PC-3 (cell line): Measurements from ENCODE around the gene LRRC45. TPM values are rescaled to one million over a fixed set of nuclear protein-coding genes. Genes with fewer than 3 reads are reported as not detected.

Source experiments
- ATAC-seq: fragments of 200-7000 bp; cut with Tn5 transposase; 2 replicates; pipeline ENCODE4 v1.9.1; 2020; ENCODE audit warnings: mild to moderate bottlenecking, moderate library complexity
- BruUV-seq: library from RNA; stranded (reverse); fragments of 400-500 nt; replicated peaks from 2 replicates; lab custom pipeline; 2021; lab: Mats Ljungman, UMichigan
- CTCF ChIA-PET: fragments of 300-600 bp; sonication (Branson Sonifier 250); formaldehyde crosslinking; loops from one replicate; lab custom pipeline; 2022; ENCODE audit warnings: antibody characterized with exemption; lab: Charles Lee
- POLR2A ChIA-PET: fragments of 300-600 bp; sonication (Branson Sonifier 250); formaldehyde crosslinking; loops from one replicate; lab custom pipeline; 2022; ENCODE audit warnings: antibody characterized with exemption; ENCODE audit not compliant: unreplicated experiment; lab: Charles Lee
- DNase-seq: peaks from one replicate; pipeline ENCODE4 v3.0.0-alpha.2; 2015
- H2AFZ ChIP-seq: fragments of 300-600 bp; sonication (generic); 2 replicates; pipeline ENCODE4 v1.6.0; 2016; ENCODE audit warnings: antibody characterized with exemption, low read length
- H3F3A ChIP-seq: fragments of 300-600 bp; sonication (generic); one replicate; pipeline ENCODE4 v1.6.0; 2017; ENCODE audit warnings: antibody characterized with exemption, low read length, control low read depth, mild to moderate bottlenecking; ENCODE audit not compliant: unreplicated experiment
- H3K27ac ChIP-seq: fragments of 300-600 bp; sonication (generic); 2 replicates; pipeline ENCODE4 v1.5.1; 2016; ENCODE audit warnings: mild to moderate bottlenecking, low read length
- H3K27me3 ChIP-seq: fragments of 300-600 bp; sonication (generic); 2 replicates; pipeline ENCODE4 v1.6.1; 2016; ENCODE audit warnings: low read length, mixed read lengths
- H3K36me3 ChIP-seq: fragments of 300-600 bp; sonication (generic); 2 replicates; pipeline ENCODE4 v1.6.1; 2016; ENCODE audit warnings: low read depth, mixed run types, low read length, mixed read lengths
- H3K4me1 ChIP-seq: fragments of 300-600 bp; sonication (generic); 2 replicates; pipeline ENCODE4 v1.5.1; 2016; ENCODE audit warnings: low read length; ENCODE audit not compliant: insufficient read depth
- H3K4me2 ChIP-seq: fragments of 300-600 bp; sonication (generic); 2 replicates; pipeline ENCODE4 v1.6.0; 2016; ENCODE audit warnings: low read length
- H3K4me3 ChIP-seq: fragments of 300-600 bp; sonication (generic); 2 replicates; pipeline ENCODE4 v1.5.1; 2016; ENCODE audit warnings: mild to moderate bottlenecking, low read length, mixed read lengths
- H3K79me2 ChIP-seq: fragments of 300-600 bp; sonication (generic); 2 replicates; pipeline ENCODE4 v1.6.1; 2017; ENCODE audit warnings: low read length, mixed read lengths
- H3K9ac ChIP-seq: fragments of 300-600 bp; sonication (generic); 2 replicates; pipeline ENCODE4 v1.6.0; 2016; ENCODE audit warnings: mild to moderate bottlenecking, low read length
- H3K9me2 ChIP-seq: fragments of 300-600 bp; sonication (generic); replicated peaks from 2 replicates; pipeline ENCODE4 v1.6.1; 2016; ENCODE audit warnings: mixed run types, low read length, mixed read lengths
- H3K9me3 ChIP-seq: fragments of 300-600 bp; sonication (generic); 2 replicates; pipeline ENCODE4 v1.6.1; 2016; ENCODE audit warnings: low read length, mixed read lengths
- H4K20me1 ChIP-seq: fragments of 300-600 bp; sonication (generic); 2 replicates; pipeline ENCODE4 v1.6.1; 2016; ENCODE audit warnings: low read length, mixed read lengths
- EZH2 ChIP-seq: fragments of 300-600 bp; sonication (generic); IDR thresholded peaks from one replicate; pipeline ENCODE4 v1.6.1; 2017; ENCODE audit warnings: antibody characterized with exemption, mild to moderate bottlenecking, low read length; ENCODE audit not compliant: unreplicated experiment
- EZH2phosphoT487 ChIP-seq: fragments of 300-600 bp; sonication (generic); IDR thresholded peaks from 2 replicates; pipeline ENCODE4 v1.6.1; 2018; ENCODE audit warnings: mild to moderate bottlenecking, antibody characterized with exemption, low read length, borderline replicate concordance
- intact Hi-C: fragments of 100-400 bp; cut with micrococcal nuclease; formaldehyde crosslinking; loops from 2 replicates; pipeline ENCODE4 v1.9.0; 2023
- total RNA-seq: library from RNA; depleted of rRNA; stranded (reverse); fragments of >200 nt; gene quantifications from 2 replicates; pipeline ENCODE4 v1.2.3, GENCODE V29; 2014
- TF ChIP-seq, protein P1 (sequence below): fragments of 300-600 bp; sonication (generic); conservative IDR thresholded peaks from 2 replicates; pipeline ENCODE4 v1.5.1; 2017; ENCODE audit warnings: antibody characterized with exemption, low read depth, mild to moderate bottlenecking, low read length

The LRRC45 gene
- total RNA-seq, 1 experiment from 2014 or later: 71.5 TPM

DNA sequence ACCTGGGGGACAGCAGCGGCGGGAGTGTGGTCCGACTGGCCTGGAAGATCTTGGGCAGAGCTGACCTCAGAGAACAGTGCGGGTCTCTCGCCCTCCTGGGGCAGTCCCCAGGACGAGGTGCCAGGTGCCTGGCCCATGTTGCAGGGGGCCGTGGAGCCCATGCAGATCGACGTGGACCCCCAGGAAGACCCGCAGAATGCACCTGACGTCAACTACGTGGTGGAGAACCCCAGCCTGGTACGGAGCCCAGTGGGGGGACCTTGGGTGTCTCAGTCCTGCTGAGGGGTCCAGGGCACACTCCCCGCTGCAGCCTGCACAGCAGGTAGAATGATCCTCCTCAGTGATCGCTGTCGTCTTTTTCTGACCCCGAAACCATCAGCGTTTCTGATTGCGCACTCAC lies 30.0 kb downstream of the LRRC45 start:
- Histone ChIP-seq H3K9me3 (no peaks in the 10 kb centered on the region), H3F3A (no peaks in the 10 kb centered on the region), H2AFZ (no peak overlapping the region), H3K4me2 (peak overlapping the region; percentile 99), H3K27ac (no peak overlapping the region), H3K27me3 (no peaks in the 10 kb centered on the region), H3K4me1 (peaks cover 8% of the 10 kb centered on the region; the same call in 1 of the 2 replicates), H3K79me2 (peaks cover 28% of the 10 kb centered on the region), H3K9me2 (no peaks in the 10 kb centered on the region), H3K36me3 (peaks cover 21% of the 10 kb centered on the region), H3K4me3 (peak overlapping the region; percentile 100), H4K20me1 (no peaks in the 10 kb centered on the region), H3K9ac (peak overlapping the region; percentile 92; the same call in 1 of the 2 replicates)
- ChIA-PET CTCF (interaction anchor here (0.7 kb wide), 1 partner anchor 94 kb away, joined by 3 read pairs; no protein-coding TSS in a partner anchor), POLR2A (no interaction called here)
- TSS peak; percentile 22 for BruUV-seq
- ATAC-seq: no peak
- intact Hi-C loops: no loop called here
- TF ChIP-seq EZH2phosphoT487 (no peak), EZH2 (no peak)
- TF ChIP-seq, protein P1, sequence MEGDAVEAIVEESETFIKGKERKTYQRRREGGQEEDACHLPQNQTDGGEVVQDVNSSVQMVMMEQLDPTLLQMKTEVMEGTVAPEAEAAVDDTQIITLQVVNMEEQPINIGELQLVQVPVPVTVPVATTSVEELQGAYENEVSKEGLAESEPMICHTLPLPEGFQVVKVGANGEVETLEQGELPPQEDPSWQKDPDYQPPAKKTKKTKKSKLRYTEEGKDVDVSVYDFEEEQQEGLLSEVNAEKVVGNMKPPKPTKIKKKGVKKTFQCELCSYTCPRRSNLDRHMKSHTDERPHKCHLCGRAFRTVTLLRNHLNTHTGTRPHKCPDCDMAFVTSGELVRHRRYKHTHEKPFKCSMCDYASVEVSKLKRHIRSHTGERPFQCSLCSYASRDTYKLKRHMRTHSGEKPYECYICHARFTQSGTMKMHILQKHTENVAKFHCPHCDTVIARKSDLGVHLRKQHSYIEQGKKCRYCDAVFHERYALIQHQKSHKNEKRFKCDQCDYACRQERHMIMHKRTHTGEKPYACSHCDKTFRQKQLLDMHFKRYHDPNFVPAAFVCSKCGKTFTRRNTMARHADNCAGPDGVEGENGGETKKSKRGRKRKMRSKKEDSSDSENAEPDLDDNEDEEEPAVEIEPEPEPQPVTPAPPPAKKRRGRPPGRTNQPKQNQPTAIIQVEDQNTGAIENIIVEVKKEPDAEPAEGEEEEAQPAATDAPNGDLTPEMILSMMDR: no peak
- no peak for DNase-seq

DNA sequence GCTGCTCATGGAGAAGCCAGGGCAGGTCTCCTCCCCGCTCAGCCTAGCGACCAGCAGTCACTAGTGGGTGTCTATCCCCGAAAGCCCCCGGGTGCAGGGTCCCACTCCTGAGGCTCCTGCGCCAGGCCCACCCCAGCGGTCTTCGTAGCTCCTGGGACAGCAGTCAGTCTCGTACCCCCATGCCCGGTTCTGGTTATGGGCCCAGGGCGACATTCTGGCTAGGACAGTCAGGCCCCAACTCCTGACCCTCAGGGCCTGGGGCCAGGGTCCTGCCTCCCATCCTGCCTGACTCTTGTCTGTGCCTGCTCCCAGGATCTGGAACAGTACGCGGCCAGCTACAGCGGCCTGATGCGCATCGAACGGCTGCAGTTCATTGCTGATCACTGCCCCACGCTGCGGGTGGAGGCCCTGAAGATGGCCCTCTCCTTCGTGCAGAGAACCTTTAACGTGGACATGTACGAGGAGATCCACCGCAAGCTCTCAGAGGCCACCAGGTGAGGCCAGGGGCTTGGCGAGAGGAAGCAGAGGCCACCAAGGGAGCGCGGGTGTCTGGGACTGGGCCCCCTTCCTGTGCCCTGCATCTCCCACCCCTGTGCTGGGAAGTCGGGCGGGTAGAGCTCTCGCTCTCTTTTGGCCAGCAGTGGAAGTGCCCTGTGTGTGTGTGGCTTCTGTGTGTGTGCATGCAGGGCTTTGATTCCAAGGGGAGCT lies 30.6 kb downstream of the LRRC45 start:
- ChIA-PET POLR2A (no interaction called here), CTCF (no interaction called here)
- TF ChIP-seq EZH2phosphoT487 (no peak), EZH2 (no peak)
- TF ChIP-seq, protein P1: no peak
- no peaks in the 10 kb centered on the region for H3K9me2 ChIP-seq
- no peak overlapping the region for H2AFZ ChIP-seq
- BruUV-seq: no TSS peak
- H3K4me1 ChIP-seq: peaks cover 8% of the 10 kb centered on the region; the same call in 1 of the 2 replicates
- peaks cover 26% of the 10 kb centered on the region for H3K36me3 ChIP-seq
- no peak overlapping the region for H3K9ac ChIP-seq
- intact Hi-C loops: no loop called here
- no peaks in the 10 kb centered on the region for H4K20me1 ChIP-seq
- no peaks in the 10 kb centered on the region for H3F3A ChIP-seq
- ATAC-seq (no peak), DNase-seq (no peak)
- no peaks in the 10 kb centered on the region for H3K27me3 ChIP-seq
- peak overlapping the region; percentile 99 for H3K4me2 ChIP-seq
- no peaks in the 10 kb centered on the region for H3K9me3 ChIP-seq
- no peak overlapping the region; the same call in 1 of the 2 replicates for H3K4me3 ChIP-seq
- no peak overlapping the region for H3K27ac ChIP-seq
- H3K79me2 ChIP-seq: peaks cover 28% of the 10 kb centered on the region
